Measurements from ENCODE around the gene PTPRM.
A peak's percentile ranks its signal among the peaks of the same experiment; 100 is the strongest.

Gene PTPRM

GRCh38 chr18:7566567-7567473 is at the start of gene PTPRM:
PTPRM (plus strand) TSS chr18:7567316; CDS start chr18:7567819, 503 bp downstream.
- peak; percentile 24 for DNase-seq

GRCh38 chr18:7517852-7518251 is 49.3 kb upstream of the PTPRM start:
- DNase-seq: no peak

DNA sequence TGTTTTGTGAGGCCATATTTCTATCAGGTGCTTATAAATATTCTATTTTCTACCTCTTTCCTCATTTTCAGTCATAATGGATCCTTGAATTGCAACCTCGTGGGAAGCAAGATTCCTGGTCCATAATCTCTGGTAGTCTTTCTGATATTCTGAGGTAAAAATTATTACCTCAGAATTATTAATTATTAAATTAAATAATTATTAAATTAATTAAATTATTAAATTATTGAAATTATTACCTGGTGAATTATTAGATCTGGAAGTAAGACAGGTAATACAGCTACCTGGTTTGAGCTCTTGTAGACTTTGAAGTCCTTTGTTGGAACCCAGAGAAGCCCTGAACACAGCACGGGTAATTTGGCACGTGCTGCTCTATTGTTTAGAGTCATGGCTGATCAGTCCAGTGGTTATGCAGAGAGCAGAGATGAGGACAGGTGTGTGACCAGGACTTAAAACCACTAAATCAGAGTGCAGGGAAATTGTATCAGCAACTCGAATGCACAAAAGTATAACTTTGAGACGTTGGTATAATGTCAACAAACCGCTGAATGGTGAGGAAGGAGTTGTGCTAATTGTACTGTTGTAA is 46.8 kb upstream of the PTPRM start:
- no peak for DNase-seq

- no peak for DNase-seq
These were observed 45.8 kb upstream of the PTPRM start for GRCh38 chr18:7521226-7521856.

DNA sequence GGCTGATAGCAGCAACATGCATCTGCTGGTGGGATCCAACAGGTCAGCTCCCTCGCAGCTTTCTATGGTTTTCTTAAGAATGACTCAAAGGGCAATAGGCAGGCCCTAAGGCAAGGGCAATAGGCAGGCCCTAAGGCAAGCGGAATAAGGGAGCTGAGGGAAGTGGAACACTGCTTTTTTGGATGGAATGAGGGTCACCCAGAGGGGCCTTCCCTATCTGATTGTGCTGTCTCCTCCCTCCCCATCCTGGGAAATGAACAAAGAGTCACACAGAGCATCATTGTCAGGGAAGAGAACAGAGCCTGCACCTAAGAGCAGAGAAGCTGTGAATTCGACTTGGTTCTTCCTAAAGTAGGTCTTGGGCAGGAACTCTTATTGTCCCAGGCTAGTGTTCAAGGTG is 43.3 kb upstream of the PTPRM start:
- DNase-seq: no peak

GRCh38 chr18:7524786-7525185 is 42.3 kb upstream of the PTPRM start:
- DNase-seq: no peak

DNA sequence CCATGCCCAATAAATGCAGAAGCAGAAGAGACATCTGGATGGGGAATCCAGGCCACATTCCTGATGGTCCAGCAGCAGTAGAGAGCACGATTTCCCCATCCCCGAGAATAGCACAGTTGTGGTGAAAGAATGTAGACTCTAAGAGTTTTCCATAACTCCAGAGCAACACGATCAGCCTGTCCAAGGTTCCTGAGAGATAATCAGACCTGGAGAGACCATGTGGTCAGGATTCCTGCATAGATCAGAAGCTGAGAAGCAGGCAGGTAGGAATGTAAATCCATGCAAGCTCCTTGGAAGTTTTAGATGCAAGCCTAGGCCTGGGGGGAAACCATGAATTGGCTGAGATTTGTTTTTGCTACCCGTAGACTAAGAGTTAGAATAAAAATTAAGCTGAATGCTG is 34.2 kb upstream of the PTPRM start:
- no peak for DNase-seq

GRCh38 chr18:7535436-7536205 is 31.5 kb upstream of the PTPRM start:
- no peak for DNase-seq

GRCh38 chr18:7537145-7537544 is 30.0 kb upstream of the PTPRM start:
- no peak for DNase-seq

GRCh38 chr18:7541835-7542234 is 25.3 kb upstream of the PTPRM start:
- DNase-seq: no peak

- DNase-seq: no peak
These were observed 22.4 kb upstream of the PTPRM start for GRCh38 chr18:7544686-7545085.

DNA sequence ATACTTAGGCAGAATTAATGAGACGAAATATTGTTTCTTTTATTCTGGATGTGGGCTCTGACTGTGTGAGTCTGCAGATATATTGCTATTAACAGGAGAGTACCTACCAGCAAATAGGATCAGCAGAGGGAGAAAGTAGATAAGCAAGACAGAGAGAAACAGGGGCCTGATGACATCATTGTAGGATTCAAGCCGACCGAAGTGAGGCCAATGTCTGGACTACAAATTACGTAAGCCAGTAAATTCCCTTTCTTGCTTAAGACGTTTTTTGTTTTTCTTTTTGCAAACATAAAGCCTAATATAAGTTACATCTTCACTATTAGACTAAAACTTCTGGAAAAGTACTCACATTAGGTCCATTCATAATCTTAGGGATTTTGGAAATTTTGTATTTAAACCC is 21.4 kb upstream of the PTPRM start:
- no peak for DNase-seq

GRCh38 chr18:7548221-7548620 is 18.9 kb upstream of the PTPRM start:
- DNase-seq: no peak

- no peak for DNase-seq
These were observed 18.4 kb upstream of the PTPRM start for GRCh38 chr18:7548721-7549120.

- no peak for DNase-seq
These were observed 9.1 kb upstream of the PTPRM start for GRCh38 chr18:7557973-7558372.

GRCh38 chr18:7558769-7559168 is 8.3 kb upstream of the PTPRM start:
- no peak for DNase-seq

GRCh38 chr18:7559709-7560319 is 7.3 kb upstream of the PTPRM start:
- DNase-seq: no peak

- no peak for DNase-seq
These were observed 5.1 kb upstream of the PTPRM start for GRCh38 chr18:7561909-7562460.

DNA sequence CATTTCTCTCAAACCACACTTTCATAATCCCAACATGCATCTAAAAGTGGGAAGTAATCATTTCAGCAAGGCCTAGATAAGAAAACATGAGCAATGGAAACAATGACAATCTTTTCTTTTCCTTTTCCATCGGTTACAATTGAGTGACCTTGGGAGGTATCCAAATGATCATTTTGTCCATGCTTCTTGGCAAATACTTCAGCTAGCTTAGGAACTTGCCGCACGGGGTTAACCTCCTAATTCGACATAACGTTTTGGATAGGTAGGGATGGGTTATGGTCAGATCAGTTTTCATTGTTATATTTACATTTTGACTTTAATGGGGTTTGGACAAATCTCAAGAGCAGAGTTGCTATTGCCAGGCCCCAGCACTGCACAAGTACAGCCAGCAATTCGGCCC is 4.6 kb upstream of the PTPRM start:
- DNase-seq: no peak

DNA sequence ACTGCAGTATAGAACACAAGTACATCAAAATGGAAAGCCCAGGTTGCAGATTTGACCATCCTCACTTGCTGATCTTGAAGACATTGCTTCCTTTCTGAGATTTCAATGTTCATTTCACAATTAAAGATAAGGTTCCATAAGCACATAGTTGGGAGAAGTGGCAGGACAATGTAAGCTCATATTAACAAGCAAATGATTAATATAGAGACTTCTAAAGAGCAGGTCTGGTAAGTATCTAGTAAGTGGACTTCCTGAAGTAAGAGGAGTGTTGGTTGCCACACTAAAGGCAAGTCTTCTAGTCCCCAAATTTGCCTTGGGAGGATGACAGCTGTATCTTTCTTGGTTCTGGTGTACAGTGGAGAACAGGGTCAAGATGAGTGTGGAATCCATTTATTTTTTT is 1.4 kb upstream of the PTPRM start:
- no peak for DNase-seq

GRCh38 chr18:7566244-7566566 is 911 bp upstream of the PTPRM start:
- DNase-seq: no peak

Measured in activated CD8-positive, alpha-beta memory T cell treated with anti-CD3 and anti-CD28 coated beads, Interleukin-2, amount 50 U/mL, for 4 hours (primary cell).